NCI-H69 (cell line): ENCODE results near the gene STXBP4.
A peak's percentile ranks its signal among the peaks of the same experiment; 100 is the strongest.
"Not testable (repeated sequence)": the region's sequence is repeated elsewhere in the genome, so short reads cannot be mapped to it uniquely, and the experiment has no call there.

Experiments used
- DNase-seq: peaks from one replicate; lab custom pipeline; 2025; lab: John Stamatoyannopoulos, UW

The STXBP4 gene

GRCh38 chr17:55056526-55056925 is 88.0 kb downstream of the STXBP4 start:
- peak; percentile 88 for DNase-seq

- DNase-seq, result no peak
Measured at GRCh38 chr17:55057184-55057583, 88.6 kb downstream of the STXBP4 start.

GRCh38 chr17:55059724-55060123 is 91.2 kb downstream of the STXBP4 start:
- no peak for DNase-seq

- DNase-seq, result peak; percentile 46
Measured at GRCh38 chr17:55062921-55063320, 94.4 kb downstream of the STXBP4 start.

- DNase-seq, result peak; percentile 58
Measured at GRCh38 chr17:55063885-55064874, 95.6 kb downstream of the STXBP4 start.

GRCh38 chr17:55067697-55068439 is 99.3 kb downstream of the STXBP4 start:
- peak; percentile 97 for DNase-seq

- no peak for DNase-seq
Measured at GRCh38 chr17:55068862-55069811, 100.6 kb downstream of the STXBP4 start.

- peak; percentile 12 for DNase-seq
Measured at GRCh38 chr17:55069983-55070529, 101.5 kb downstream of the STXBP4 start.

- DNase-seq, result no peak
Measured at GRCh38 chr17:55072898-55073297, 104.3 kb downstream of the STXBP4 start.

GRCh38 chr17:55073467-55073866 is 104.9 kb downstream of the STXBP4 start:
- DNase-seq, result not testable (repeated sequence)

GRCh38 chr17:55081559-55081958 is 113.0 kb downstream of the STXBP4 start:
- no peak for DNase-seq

GRCh38 chr17:55086635-55087058 is 118.1 kb downstream of the STXBP4 start:
- peak; percentile 9 for DNase-seq

- no peak for DNase-seq
Measured at GRCh38 chr17:55089256-55089655, 120.7 kb downstream of the STXBP4 start.

- peak; percentile 79 for DNase-seq
Measured at GRCh38 chr17:55090079-55090492, 121.5 kb downstream of the STXBP4 start.

- no peak for DNase-seq
Measured at GRCh38 chr17:55093353-55093752, 124.8 kb downstream of the STXBP4 start.

- no peak for DNase-seq
Measured at GRCh38 chr17:55098765-55099164, 130.2 kb downstream of the STXBP4 start.

- DNase-seq, result no peak
Measured at GRCh38 chr17:55110521-55110920, 142.0 kb downstream of the STXBP4 start.

GRCh38 chr17:55114283-55114682 is 145.7 kb downstream of the STXBP4 start:
- no peak for DNase-seq

- DNase-seq, result peak; percentile 80
Measured at GRCh38 chr17:55116440-55116914, 147.9 kb downstream of the STXBP4 start.

- DNase-seq, result peak; percentile 88
Measured at GRCh38 chr17:55117164-55117563, 148.6 kb downstream of the STXBP4 start.

- DNase-seq, result no peak
Measured at GRCh38 chr17:55120651-55121050, 152.1 kb downstream of the STXBP4 start.
